Skeletal muscle tissue (tissue), 4 donors: ENCODE data around the gene EREG. TPM values are rescaled to one million over a fixed set of nuclear protein-coding genes. Genes with fewer than 3 reads are reported as not detected.

ENCODE experiments used
- H3K27ac ChIP-seq: one replicate; pipeline ENCODE4 v1.7.0; 2013; ENCODE audit warnings: mild to moderate bottlenecking, low read depth, low read length, inconsistent platforms
- H3K27me3 ChIP-seq, 3 donors: one replicate each; pipeline ENCODE4 v1.7.0; 2013; ENCODE audit warnings: low read length in 3 of 3; ENCODE audit not compliant: control insufficient read depth in 3 of 3, insufficient read depth in 3 of 3
- H3K36me3 ChIP-seq, 3 donors: one replicate each; pipeline ENCODE4 v1.7.0; 2013; ENCODE audit warnings: low read length in 3 of 3; ENCODE audit not compliant: control insufficient read depth in 3 of 3, insufficient read depth in 3 of 3
- H3K4me1 ChIP-seq, 3 donors: one replicate each; pipeline ENCODE4 v1.7.0; 2013; ENCODE audit warnings: low read length in 3 of 3, mild to moderate bottlenecking in 3 of 3; ENCODE audit not compliant: control insufficient read depth in 3 of 3, insufficient read depth in 3 of 3
- H3K4me3 ChIP-seq, 3 donors: one replicate each; pipeline ENCODE4 v1.7.0; 2013; ENCODE audit warnings: low read length in 3 of 3
- H3K9ac ChIP-seq, 3 donors: one replicate each; pipeline ENCODE4 v1.7.0; 2013; ENCODE audit warnings: low read length in 3 of 3, mild to moderate bottlenecking in 3 of 3, moderate library complexity in 2 of 3, low read depth in 1 of 3
- H3K9me3 ChIP-seq, 3 donors: one replicate each; pipeline ENCODE4 v1.7.0; 2013; ENCODE audit warnings: low read length in 3 of 3; ENCODE audit not compliant: control insufficient read depth in 3 of 3
- total RNA-seq: library from RNA; depleted of rRNA; stranded (reverse); fragments of >200 nt; gene quantifications from one replicate; pipeline ENCODE4 v1.2.3, GENCODE V29; 2014
- donor health status: Osteomylitis.

EREG gene
- total RNA-seq, 1 donor from 2014 or later: not detected

GRCh38 chr4:74367656-74368290 is 2.8 kb downstream of the EREG start:
- no peak overlapping the region for H3K9ac ChIP-seq
- no peak overlapping the region for H3K4me3 ChIP-seq
- peaks cover 9 to 17% (median 10%) of the 10 kb centered on the region in 3 donors for H3K27me3 ChIP-seq
- H3K9me3 ChIP-seq: no peaks in the 10 kb centered on the region
- no peaks in the 10 kb centered on the region for H3K36me3 ChIP-seq
- H3K4me1 ChIP-seq: peaks cover 9 to 12% (median 10%) of the 10 kb centered on the region in 3 donors
- H3K27ac ChIP-seq: no peak overlapping the region

DNA sequence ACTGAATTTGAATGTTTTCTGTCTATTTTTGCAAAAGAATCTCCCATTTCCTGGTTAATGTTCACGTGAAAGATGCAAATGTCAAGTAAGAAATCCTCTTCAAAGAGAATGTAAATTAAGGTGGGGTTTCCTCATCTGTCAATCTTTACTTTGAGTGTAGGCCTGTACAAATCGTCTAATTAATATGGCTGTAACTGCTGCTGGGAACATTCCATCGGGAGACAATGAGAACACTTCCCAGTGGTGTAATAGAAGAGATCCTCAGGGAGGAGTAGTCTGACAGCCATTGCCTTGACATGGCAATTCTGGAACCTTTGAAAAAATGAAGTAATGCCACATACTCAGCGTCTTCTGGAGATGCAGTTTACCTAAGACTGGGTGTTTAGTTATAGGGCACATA is 3.7 kb downstream of the EREG start:
- Histone ChIP-seq H3K9me3 (no peaks in the 10 kb centered on the region), H3K36me3 (no peaks in the 10 kb centered on the region), H3K4me1 (peaks cover 9 to 12% (median 10%) of the 10 kb centered on the region in 3 donors), H3K4me3 (no peak overlapping the region), H3K27me3 (peaks cover 9 to 17% (median 10%) of the 10 kb centered on the region in 3 donors), H3K27ac (no peak overlapping the region), H3K9ac (no peak overlapping the region)

GRCh38 chr4:74369855-74370254 is 4.9 kb downstream of the EREG start:
- Histone ChIP-seq H3K27me3 (peaks cover 4 to 12% (median 5%) of the 10 kb centered on the region in 3 donors), H3K9me3 (no peaks in the 10 kb centered on the region), H3K9ac (no peak overlapping the region), H3K27ac (no peak overlapping the region), H3K4me3 (no peak overlapping the region), H3K4me1 (peaks cover 5 to 8% (median 7%) of the 10 kb centered on the region in 3 donors), H3K36me3 (no peaks in the 10 kb centered on the region)

DNA sequence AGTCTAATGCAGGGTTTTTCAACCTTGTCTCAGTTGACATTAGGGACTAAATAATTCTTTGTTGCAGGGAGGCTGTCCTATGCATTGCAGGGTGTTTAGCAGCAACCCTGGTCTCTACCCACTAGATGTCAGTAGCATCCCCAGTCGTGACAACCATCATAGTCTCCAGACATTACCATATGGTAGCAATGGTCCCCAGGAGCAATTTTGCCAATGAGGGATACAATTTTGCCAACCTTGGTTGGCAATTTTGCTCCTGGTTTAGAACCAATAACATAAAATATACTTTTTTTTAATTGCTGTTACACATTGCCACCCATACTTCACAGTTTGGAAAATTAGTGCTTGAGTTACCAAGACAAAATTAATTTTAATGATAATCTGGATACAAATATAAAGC is 6.0 kb downstream of the EREG start:
- Histone ChIP-seq H3K36me3 (no peaks in the 10 kb centered on the region), H3K9ac (no peak overlapping the region), H3K4me1 (peaks cover 0 to under 1% (median under 1%) of the 10 kb centered on the region in 3 donors), H3K4me3 (no peak overlapping the region), H3K27me3 (peaks cover 0 to 5% (median 0%) of the 10 kb centered on the region in 3 donors), H3K9me3 (no peaks in the 10 kb centered on the region), H3K27ac (no peak overlapping the region)

DNA sequence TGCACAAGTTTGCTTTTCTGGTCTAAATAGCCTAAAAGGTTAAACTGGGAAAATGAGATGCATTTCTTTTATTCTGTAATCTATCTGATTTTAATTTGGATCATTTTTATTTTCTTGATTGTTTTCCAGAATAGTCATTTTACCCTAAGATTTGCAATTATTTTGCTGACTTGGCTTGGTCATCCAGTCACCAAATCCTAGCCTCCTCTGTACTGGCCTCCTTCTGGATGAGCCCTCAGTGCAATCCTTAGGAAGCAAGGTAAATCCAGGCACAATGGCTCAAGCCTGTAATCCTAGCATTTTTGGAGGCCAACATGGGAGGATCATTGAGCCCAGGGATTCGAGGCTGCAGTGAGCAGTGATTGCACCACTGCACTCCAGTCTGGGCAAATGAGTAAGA is 9.2 kb downstream of the EREG start:
- Histone ChIP-seq H3K36me3 (no peaks in the 10 kb centered on the region), H3K27me3 (no peaks in the 10 kb centered on the region), H3K4me1 (no peaks in the 10 kb centered on the region), H3K4me3 (no peak overlapping the region), H3K9me3 (no peaks in the 10 kb centered on the region), H3K27ac (no peak overlapping the region), H3K9ac (no peak overlapping the region)

GRCh38 chr4:74374561-74375327 is 9.8 kb downstream of the EREG start:
- Histone ChIP-seq H3K9ac (no peak overlapping the region), H3K27me3 (no peaks in the 10 kb centered on the region), H3K4me3 (no peak overlapping the region), H3K36me3 (no peaks in the 10 kb centered on the region), H3K27ac (no peak overlapping the region), H3K4me1 (no peaks in the 10 kb centered on the region), H3K9me3 (no peaks in the 10 kb centered on the region)

- Histone ChIP-seq H3K27me3 (no peaks in the 10 kb centered on the region), H3K9me3 (no peaks in the 10 kb centered on the region), H3K4me1 (no peaks in the 10 kb centered on the region), H3K36me3 (no peaks in the 10 kb centered on the region), H3K9ac (no peak overlapping the region), H3K4me3 (no peak overlapping the region), H3K27ac (no peak overlapping the region)
Measured at GRCh38 chr4:74375824-74376426, 11.0 kb downstream of the EREG start.

DNA sequence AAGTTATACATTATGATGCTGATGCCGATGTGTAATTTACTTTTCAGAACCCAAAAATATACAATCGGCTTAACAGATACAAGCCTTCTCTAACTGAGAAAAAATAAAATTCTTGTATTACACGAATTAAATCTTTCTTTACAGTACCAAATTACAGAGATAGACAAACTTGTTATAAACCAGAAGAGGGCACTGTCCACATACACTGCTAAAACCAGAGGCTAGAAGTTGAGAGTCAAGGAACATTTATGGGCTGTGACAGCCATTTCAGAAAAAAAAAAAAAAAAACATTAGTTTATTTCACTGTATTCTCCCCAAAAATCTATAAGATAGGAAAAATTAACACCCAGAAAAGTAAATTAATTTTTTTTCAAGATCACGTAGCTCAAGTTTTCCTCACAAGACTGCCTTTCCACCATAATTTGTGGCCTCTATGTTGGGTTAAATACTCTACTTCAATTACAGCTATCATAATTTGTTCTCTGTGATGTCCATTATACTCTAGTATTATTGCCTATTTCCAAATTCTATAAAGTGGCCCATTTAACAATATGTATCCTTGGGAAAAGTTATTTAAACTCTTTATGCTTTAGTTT is 12.0 kb downstream of the EREG start:
- Histone ChIP-seq H3K9ac (no peak overlapping the region), H3K9me3 (no peaks in the 10 kb centered on the region), H3K27me3 (no peaks in the 10 kb centered on the region), H3K4me3 (no peak overlapping the region), H3K27ac (no peak overlapping the region), H3K36me3 (no peaks in the 10 kb centered on the region), H3K4me1 (no peaks in the 10 kb centered on the region)

DNA sequence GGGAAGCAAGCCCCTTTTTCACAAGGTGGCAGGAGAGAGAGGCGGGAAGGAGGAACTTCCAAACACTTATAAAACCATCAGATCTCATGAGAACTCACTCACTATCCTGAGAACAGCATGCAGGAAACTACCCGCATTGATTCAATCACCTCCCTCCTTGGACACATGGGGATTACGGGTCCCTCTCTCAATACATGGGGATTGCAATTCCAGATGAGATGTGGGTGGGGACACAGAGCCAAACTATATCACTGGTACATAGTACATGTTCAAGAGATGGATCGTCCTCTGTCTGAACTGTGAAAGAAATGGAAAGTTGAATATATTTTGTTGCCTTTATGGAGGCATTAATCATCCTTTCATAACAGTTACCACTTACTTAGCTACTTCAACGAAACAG is 12.8 kb downstream of the EREG start:
- no peak overlapping the region for H3K27ac ChIP-seq
- H3K36me3 ChIP-seq: no peaks in the 10 kb centered on the region
- no peaks in the 10 kb centered on the region for H3K9me3 ChIP-seq

GRCh38 chr4:74378573-74378972 is 13.6 kb downstream of the EREG start:
- Histone ChIP-seq H3K4me3 (no peak overlapping the region), H3K27ac (no peak overlapping the region), H3K27me3 (no peaks in the 10 kb centered on the region), H3K4me1 (no peaks in the 10 kb centered on the region), H3K36me3 (no peaks in the 10 kb centered on the region), H3K9ac (no peak overlapping the region), H3K9me3 (no peaks in the 10 kb centered on the region)

More for the DNA sequence above, 12.8 kb downstream of the EREG start:
- Histone ChIP-seq H3K4me3 (no peak overlapping the region), H3K4me1 (no peaks in the 10 kb centered on the region), H3K9ac (no peak overlapping the region), H3K27me3 (no peaks in the 10 kb centered on the region)
